HG03469 (cell line): ENCODE data around the gene TRUB1.

Source experiments
- ATAC-seq: cut with Tn5 transposase; IDR thresholded peaks from one replicate; pipeline ENCODE4 v1.9.1; 2021; ENCODE audit warnings: mild to moderate bottlenecking, moderate library complexity, moderate number of reproducible peaks; ENCODE audit not compliant: unreplicated experiment

TRUB1 gene

DNA sequence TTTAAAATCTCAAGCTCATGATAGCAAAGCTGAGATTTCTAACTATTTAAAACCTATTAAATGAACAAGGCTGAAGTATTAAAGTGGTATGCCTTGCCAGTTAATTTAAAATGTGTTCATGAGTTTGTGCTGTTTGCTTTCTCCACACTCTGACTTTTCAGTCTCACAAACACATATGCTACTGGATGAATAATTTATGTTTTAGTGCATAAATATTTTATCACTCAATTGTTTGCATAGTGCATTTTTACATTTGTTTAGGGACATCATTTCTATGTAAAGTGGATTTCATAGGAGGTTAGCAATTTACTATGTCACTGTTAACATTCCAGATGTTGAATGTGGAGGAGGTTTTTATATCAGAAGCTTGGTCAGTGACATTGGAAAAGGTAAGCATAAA lies 36.0 kb downstream of the TRUB1 start:
- ATAC-seq = no peak

DNA sequence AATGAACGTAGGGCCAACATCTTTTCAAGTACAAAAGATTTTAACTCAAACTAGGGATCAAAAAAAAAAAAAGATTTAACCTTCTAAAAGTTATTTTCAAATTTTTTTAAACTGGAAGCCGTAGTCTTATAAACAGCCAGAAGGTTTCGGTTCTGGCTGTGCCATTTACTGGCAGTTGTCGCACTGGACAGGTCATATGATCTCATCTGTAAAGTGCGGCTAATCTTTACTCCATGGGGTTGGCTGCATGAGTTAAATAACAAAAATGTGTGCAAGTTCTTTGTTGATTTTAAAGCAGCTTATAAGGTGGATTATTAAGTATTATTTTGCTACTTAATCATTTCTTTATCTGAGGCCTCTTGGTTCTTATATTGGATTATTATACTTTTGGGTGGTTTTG lies 36.6 kb downstream of the TRUB1 start:
- ATAC-seq = no peak

DNA sequence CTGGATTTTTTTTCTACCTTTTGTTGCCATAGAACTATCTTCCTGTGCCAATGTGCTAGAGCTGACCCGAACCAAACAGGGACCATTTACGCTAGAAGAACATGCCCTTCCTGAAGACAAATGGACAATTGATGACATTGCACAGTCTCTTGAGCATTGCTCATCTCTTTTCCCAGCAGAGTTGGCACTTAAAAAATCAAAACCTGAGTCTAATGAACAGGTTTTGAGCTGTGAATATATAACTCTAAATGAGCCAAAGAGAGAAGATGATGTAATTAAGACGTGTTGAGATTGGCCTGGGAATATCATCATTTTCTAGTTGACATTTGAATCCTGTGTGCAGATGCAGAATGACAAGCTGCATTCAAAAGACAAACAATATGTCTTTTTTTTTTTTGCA lies 37.1 kb downstream of the TRUB1 start:
- no peak for ATAC-seq

DNA sequence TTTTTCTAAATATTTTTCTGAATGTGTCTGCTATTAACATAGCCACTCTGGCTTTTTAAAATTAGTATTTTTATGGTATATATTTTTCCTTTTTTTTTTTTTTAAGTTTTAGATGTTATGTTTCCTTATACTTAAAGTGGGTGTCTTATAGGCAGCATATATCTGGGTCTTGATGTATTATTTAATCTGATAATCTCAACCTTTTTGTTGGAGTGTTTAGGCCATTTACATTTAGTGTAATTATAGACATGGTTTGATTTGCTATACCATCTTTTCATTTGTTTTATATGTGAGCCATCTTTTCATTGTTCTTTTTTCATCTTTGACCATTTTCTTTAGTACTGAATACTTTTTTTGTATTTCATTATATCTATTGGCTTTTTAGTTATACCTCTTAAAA lies 45.0 kb downstream of the TRUB1 start:
- ATAC-seq = no peak

DNA sequence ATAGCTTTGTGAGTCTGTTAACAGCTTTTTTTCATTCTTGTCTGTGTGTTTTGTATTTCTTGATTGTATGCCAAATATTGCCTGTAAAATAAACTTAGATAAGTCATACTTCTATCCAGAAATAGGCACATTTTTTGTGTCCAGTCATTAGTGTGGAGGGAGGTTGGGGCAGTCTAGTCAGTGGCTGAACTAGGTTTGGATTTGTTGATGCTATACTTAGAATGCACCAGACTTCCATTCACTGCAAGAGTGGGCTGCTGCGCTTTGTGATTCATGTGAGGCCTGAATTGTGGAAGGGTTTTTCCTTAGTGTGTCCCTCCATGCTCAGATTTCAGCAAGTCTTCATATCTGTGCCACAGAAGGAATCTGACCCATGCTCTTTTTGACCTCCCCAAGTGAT lies 50.0 kb downstream of the TRUB1 start:
- ATAC-seq = no peak

DNA sequence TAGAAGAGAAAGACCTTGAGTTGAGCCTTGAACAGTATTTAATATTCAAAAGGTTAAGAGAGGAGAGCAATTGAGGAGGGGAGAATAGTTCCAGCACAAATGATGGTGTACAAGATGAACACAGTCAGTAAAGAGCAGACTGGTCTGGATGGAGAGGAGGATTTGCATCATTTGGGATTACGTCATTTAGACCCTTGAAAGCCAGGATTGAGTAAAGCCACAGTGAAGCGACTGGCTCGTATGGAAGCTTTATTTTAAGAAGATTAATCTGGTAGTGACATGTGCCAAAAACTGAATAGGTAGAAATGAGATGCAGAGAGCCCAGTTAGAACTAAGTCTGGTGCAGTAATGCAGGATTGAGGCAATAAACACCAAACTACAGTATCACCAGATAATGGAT lies 52.6 kb downstream of the TRUB1 start:
- no peak for ATAC-seq

DNA sequence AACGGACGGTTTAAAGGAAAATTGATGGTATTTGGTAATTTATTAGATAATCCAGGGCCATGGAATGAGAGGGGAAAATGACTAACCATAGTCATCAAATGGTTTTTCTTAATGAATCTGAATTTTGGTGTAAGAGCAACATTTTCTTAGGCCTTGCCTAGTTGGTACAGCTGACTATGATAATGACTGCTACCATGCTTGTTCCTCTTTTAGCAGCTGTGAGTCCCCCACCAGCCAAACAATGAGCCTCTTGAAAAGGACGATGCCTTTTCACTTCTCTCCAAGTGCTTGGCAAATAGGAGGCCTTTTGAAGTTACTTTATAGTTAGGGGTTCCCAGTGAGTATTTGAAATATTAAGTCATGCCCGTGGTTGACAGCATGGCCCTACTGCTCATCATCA lies 53.0 kb downstream of the TRUB1 start:
- ATAC-seq = no peak

DNA sequence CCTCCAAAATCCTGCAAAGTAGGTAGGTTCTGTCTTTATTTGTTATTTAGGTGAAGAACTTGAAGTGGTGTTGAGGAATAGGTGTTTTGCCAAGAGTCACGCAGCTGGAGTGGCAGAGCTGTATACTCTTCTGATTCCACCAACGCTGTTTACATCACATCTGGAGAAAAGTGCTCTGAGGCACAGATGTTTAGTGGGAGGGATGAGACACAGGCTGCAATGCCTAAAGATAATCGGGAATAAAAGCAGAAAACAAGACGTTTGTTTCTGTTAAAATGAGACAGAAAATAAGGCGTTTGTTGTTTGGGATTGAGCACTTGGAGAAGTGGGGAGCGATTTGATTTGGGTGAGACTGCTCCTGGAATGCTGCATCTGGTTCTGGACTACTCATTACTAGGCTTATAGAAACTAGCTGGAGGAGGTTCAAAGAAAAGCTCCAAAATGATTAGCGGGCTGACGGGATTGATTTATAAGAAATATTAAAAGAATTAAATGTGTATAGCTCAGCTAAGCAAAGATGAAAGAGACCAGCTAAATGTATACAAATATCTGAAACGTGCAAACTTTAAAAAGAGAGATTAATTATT lies 54.3 kb downstream of the TRUB1 start:
- ATAC-seq = no peak

DNA sequence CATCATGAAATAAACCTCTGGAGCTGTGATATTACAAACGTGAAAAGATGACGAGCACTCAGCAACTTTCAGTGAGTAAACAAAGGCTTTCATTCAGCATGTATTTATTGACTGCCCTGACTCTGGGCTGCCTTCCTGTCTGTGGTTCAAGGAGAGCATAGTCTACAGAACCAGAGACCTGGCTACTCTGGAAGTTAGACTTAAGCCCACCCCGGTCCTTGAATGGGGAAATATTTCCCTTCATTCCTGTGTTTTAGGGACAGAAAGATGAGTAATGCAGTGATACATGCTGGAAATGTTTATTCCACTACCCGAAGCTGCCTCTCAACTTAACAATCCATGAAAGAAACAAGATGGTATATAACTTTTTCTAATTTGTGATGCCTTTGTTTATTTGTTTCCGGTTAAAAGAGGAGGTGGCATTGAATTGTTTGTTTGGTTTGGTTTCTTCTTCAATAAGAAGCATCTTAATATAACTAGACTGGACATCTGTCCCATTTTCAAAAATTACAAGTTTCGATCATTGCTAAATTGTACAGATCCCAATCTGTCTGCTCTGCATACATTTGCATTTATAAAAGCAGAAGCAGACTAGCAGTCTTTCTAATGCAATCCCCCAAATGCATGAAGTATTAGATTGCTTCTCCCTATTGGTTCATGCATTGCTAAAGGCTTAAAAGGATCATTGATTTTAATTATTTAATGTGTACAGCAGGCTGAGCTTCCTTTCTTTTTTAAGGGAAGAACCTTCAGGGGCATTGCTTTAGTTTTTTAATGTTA lies 57.7 kb downstream of the TRUB1 start:
- ATAC-seq = no peak

DNA sequence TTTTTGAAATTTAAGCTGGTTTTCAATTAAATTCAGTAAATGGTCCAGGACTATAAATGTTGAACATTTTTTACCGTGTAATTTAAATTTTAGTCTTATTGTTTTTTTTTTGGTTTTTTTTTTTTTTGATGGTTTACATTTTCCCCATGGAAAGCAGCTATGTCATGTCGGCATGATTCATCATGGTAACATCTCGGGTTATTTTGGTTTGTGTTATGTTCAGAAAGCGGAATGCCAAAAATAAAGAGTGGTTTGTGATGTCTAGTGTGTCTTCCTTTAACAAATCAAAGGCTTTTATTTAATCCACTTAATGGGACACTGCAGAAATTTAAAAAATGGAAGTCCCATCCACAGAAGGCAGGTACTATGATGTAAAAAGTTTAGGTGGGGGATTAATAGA lies 58.5 kb downstream of the TRUB1 start:
- ATAC-seq = no peak

DNA sequence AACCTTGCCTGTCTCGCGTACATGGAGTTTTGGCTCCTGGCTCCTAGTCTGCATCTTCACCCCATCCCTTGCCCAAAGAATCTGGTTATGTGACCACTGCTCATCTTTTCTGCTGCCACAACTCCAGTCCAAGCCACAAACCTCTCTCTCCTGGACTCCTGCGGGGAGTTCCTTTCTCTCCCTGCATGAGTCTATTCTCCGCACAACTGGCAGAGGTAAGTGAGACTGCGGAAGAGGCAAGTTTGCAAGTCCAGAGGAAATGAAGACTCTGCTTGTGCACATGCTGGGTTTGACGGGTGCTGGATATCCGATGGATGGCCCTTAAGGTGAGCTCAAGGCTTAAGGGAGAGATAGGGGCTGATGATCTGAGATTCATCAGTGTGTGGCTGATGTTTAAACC lies 61.0 kb downstream of the TRUB1 start:
- no peak for ATAC-seq

DNA sequence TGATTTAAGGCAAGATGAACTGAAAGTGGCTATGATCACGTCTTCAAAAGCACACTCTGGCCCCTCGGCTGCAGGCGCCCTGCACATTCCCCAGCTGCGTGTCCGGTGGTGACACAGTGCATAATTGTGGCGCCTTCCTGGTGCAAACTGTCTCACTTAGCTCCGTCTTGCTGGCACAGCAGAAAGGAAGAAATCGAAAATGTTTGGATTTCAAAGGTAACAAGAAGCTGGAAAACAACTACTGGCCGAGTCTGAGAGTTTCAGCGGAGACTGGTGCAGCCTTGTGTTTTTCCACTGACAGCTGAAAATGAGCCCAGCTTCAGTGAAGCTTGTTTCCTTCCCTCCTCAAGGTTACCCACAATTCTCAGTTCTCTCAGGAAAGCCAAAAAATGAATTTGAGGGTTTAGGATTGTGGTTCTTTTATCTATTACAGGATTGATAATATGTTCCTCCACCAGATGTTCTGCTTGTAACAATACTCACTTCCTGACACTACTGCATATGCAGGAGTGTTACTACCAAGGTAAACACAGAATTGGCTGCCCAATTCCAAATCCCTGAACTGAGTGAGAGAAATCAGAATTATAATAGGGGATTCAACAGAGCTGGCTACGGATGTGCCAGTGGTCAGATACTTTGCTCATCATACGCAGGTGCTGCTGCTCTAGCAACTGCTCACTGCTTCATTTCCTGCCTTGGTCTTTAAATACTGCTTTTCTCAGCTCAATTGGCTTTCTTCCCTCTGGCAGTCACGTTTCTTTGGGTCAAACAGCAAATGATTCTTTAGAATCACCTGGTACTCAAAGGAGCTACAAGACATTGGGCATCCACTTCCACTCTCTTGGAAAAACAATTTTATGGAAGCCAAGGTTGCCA lies 63.7 kb downstream of the TRUB1 start:
- ATAC-seq = peak; percentile 68

DNA sequence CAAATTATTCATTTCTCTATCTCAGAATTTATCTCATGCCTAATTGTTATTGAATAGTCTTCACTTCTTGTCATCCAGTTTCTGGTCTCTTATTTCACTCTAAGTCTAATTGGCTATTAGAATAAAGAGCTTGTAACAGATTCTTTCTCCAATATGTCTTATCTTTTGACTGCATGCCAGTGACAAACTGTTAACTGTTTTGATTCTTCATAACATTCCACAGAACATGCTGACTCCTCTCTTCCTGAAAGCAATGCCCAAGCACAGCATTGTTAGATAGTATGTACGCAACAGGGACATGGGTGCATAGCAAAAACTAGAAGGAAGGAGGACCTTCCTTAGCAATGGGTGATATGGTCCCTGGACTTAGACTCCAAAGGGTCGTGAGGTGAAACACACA lies 65.4 kb downstream of the TRUB1 start:
- ATAC-seq = no peak

DNA sequence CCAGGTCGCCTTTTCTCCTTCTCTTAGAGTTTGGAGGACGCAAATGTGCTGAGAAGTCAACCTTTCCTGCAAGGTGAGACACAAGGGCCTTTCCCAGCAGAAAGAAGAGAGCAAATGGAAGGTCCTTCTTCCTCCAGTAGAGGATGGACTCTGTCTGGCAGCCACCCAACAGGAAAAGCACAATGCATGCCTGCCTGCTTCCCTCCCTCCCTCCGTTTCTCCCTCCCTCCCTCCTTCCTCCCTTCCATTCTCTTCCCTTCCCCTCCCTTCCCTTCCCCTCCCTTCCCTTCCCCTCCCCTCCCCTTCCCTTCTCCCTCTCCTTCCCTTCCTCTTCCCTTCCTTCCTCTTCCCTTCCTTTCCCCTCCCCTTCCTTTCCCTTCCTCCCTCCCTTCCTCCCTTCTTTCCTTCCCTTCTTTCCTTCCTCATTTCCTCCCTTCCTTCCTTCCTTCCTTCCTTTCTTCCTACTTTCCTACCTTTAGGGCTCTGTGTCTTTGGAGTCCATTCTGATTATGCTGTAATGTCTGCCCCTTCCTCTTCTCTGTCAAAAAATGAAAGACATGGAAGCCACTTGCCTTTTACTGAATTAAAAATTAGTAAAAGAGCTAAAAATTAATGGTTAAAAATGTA lies 66.4 kb downstream of the TRUB1 start:
- ATAC-seq = no peak

DNA sequence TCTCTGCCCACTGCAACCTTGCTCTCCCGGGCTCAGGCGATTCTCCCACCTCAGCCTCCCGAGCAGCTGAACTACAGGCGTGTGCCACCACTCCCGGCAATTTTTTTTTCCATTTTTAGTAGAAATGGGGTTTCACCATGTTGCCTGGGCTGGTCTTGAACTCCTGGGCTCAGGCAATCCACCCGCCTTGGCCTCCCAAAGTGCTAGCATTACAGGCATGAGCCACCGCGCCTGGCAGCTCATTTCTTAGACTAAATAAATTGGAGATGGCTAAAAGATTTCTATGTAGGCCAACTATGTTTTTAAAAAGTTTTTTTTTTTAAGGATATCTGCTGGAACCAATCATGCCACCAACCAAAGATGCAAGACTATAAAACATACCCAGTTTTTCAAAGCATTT lies 67.8 kb downstream of the TRUB1 start:
- ATAC-seq = no peak

DNA sequence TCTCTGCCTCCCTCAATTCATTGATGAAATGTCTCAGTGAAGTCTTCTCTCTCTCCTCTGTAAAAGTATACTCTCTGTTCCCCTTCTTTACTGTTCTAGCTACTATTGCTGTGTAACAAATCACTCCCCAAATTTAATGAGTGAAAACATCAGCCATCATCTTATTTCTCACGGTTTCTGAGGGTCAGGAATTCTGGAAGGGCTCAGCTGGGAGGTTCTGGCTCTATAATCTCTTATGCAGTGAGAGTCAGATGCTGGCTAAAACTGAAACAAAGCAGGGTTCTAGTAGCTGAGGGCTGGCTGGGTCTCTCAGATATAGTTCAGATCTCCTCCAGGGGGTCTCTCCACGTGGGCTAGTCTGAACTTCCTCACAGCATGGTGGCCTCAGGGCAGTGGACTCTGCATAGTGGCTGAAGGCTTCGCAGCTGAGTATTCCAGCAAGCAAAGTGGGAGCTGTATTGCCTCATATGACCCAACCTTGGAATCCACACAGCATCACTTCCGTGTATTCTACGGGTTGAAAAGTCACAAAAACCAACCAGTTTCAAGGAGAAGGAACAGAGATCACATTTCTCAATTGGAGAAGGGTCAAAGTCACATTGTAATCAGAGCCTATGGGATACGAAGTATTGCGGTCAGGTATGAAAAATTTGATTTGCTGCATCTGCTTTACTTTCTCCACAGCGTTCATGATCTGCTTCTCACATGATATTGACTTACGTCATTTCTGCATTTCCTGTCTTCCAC lies 80.4 kb downstream of the TRUB1 start:
- ATAC-seq = no peak

DNA sequence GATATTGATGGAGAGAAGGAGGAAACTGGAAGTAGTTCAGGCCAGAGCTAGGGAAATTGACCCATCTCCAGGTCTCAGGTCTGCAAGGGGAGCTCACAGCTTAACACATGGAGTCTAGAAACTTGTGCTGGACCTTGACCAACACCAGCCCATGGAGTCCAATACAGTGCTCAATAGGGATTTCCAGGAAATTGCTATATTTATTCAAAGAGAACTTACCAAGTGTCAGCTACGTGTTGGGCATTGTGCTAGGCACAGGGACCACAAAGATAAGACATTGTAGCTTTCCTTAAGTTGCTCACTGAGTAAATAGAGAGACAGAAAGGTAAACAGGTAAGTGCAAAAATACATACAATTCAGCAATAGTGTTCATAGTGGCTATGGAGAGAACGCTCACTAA lies 82.5 kb downstream of the TRUB1 start:
- ATAC-seq = no peak

DNA sequence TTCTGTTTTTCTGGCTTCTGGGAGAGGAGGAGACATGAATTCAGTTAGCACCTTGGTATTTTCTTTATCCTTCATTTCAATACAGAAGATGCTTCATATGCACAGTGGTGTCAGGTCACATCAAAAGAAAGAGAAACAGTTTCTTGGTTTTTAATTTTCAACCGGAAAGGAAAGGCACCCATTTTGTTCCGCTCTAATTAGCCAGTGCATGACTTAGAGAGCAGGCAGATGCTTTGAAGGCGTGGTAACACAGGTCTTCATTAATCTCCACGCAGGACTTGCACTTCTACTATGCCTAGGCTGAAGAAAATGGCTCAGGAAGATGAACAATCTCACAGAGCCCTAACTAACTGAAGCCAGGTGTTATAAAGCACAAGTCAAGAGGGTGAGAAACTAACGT lies 84.7 kb downstream of the TRUB1 start:
- ATAC-seq = no peak

DNA sequence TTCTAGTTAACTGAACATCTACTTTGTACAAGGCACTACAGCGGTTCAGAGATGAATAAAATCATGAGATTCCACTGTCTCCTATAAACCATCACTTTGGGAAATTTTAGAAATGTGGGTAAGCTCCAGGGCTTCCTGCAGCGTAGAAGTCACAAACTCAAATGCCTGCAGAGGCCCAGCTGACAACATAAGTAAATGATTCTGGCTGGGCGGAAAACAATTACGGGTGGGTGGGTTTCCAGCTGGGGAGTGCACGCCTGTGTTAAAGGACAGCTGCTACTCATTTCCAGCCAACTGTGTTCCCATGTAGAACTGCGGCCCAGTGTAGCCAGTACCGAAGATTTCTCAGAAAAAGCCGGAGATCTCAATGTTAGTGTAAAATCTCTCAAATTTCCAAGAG lies 85.7 kb downstream of the TRUB1 start:
- ATAC-seq = no peak

DNA sequence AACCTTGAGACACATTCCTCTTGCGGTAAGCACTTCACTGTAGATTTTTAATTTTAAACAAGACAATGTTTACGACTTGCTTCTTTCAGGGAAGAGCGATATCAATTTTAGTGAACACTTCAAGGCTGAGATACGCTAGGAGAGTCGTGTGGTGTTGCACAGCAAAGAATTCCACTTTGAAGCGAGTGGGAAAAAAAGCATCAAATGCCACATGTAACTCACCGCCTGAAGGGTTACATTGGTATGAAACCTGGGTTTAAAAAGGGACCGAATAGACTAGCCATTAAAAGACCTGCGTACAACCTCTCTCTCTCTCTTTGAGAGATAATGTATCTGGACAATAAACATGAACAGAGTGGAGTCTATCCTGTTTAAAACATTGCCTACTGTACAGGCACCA lies 86.4 kb downstream of the TRUB1 start:
- ATAC-seq = no peak
